Activated naive CD4-positive, alpha-beta T cell (primary cell): ENCODE results near the gene MS4A18.
A peak's percentile ranks its signal among the peaks of the same experiment; 100 is the strongest.

Source experiments
- DNase-seq, 4 experiments: peaks; one replicate each; lab custom pipeline; 2025; lab: John Stamatoyannopoulos, UW

MS4A18 gene

DNA sequence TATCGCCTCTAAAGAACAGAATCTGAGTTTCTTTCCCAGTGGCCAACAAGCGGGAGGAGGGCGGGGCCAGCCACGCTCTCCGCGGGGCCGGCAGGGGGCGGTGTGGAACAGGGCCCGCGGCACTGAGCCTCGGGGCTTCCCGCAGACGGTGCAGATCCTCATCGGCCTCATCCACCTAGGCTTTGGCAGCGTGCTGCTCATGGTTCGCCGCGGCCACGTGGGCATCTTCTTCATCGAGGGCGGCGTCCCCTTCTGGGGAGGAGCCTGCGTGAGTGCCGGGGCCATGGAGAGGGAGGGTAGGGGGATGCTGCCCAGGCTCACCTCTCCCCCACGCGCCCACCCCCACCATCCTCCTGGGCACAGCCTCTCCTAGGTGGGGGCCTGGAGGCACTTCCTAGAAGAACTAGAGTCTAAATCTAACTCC is 42.9 kb downstream of the MS4A18 start:
- DNase-seq = no peak

GRCh38 chr11:60768202-60768601 is 43.7 kb downstream of the MS4A18 start:
- no peak for DNase-seq

GRCh38 chr11:60769273-60769672 is 44.8 kb downstream of the MS4A18 start:
- no peak for DNase-seq

DNA sequence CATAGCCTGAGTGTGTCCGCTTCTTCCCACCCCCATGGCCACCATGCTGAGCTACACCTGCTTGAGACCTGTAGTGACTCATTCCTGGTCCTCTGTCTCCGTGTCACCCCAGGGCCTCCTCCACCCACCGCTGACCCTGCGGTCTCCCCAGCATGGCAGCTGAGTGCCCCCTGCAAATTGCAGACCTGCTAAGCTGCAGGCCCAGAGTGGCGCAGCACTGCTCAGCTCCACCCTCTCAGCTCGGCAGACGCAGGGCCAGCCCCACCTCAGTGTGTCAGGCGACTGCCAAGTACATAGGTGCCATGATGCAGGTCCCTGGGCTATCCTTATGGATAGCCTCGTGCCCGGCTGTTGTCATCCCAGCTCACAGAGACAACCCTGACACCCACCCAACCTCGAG is 45.3 kb downstream of the MS4A18 start:
- no peak for DNase-seq

DNA sequence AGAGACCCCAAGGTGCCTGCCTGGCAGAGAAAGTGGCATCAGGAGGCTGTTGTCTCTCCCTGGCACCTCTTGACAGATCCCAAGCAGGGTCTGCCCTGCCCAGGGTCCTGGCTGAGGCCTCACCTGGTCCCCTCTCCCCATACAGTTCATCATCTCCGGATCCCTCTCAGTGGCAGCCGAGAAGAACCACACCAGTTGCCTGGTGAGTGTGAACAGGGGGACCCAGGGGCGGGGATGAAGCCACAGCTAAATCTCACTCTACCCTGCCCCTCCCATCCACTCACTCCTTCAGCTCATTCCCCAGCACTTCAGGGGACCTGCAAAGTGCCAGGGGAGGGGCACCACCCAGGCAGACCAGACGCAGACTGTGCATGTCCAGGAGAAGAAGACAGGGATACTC is 46.6 kb downstream of the MS4A18 start:
- no peak for DNase-seq

GRCh38 chr11:60771879-60772525 is 47.5 kb downstream of the MS4A18 start:
- DNase-seq = no peak

DNA sequence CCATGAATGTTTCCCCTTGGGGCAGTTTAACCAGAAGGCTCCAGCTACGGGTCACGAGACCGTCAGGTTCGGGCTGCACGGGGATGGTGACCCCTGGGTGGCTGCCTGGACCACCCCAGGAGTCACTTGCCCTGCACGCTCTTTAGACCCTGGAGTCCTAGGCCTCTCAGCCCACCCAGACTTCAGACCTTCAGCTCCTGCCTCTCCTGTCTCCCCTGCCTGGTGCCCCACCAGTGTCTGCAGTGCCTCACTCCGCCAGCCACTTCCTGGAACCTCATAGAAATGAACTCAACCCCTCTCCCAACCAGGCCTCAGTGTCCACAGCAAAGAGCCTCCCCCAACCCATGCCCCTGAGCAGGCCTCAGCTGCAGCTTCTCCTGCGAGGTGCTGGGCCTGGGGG is 48.1 kb downstream of the MS4A18 start:
- DNase-seq = no peak

DNA sequence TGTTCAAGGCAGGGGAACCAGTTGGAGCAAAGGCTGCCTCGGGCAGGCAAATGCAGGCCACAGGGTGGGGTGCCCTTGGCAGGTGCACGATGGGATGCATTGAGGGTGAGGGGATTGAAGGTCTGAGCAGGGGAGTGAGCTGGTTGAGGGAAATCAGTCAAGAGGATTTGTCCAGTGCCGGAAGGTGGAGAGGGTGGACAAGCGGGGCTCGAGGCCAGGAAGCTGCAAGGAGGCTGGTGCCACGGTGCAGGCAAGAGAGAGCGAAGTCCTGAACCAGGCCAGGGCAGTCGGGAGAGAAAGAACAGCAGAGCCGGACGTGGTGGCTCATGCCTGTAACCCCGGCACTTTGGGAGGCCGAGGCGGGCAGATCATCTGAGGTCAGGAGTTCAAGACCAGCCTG is 50.2 kb downstream of the MS4A18 start:
- DNase-seq = no peak

GRCh38 chr11:60775420-60775961 is 51.0 kb downstream of the MS4A18 start:
- peak; percentile 40 to 73 (median 66) for DNase-seq

DNA sequence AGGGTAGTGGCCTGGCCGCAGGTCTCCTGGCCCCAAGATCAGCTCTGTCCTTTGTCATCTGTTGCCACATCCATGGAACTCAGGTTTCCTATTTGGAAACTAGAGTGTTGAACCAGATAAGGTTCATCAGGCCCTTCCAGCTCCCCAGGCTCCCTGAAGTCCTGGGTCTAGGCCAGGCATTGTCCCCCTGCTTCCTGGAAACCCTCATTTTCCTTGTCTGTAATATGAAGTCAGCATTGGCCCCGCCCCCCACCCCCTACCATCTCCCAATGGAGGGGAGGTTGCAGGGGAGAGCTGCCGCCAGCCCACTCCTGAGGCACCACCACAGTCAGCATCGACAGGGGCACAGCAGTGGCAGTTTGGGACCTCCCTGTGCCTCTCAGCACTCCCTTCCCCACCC is 51.6 kb downstream of the MS4A18 start:
- DNase-seq = no peak

GRCh38 chr11:60777106-60777505 is 52.6 kb downstream of the MS4A18 start:
- no peak for DNase-seq

- DNase-seq = no peak
Observed at GRCh38 chr11:60777572-60777971, 53.1 kb downstream of the MS4A18 start.

DNA sequence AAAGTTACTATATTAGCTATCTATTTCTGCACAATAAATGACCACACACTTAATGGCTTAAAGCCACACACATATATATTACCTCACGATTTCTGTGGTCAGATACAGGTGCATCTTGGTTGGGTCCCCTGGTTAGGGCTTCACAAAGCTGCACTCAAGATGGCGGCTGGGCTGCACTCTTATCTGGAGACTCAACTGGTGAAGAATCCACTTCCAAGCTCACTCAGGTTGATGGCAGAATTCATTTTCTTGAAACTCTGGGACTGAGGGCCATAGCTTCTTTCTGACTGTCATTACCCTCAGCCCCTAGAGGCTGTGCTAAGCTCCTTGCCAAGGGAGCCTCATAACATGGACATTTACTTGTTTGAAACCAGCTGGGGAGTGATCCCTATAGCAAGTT is 55.5 kb downstream of the MS4A18 start:
- DNase-seq = no peak

- DNase-seq = no peak
Observed at GRCh38 chr11:60780774-60781173, 56.3 kb downstream of the MS4A18 start.

DNA sequence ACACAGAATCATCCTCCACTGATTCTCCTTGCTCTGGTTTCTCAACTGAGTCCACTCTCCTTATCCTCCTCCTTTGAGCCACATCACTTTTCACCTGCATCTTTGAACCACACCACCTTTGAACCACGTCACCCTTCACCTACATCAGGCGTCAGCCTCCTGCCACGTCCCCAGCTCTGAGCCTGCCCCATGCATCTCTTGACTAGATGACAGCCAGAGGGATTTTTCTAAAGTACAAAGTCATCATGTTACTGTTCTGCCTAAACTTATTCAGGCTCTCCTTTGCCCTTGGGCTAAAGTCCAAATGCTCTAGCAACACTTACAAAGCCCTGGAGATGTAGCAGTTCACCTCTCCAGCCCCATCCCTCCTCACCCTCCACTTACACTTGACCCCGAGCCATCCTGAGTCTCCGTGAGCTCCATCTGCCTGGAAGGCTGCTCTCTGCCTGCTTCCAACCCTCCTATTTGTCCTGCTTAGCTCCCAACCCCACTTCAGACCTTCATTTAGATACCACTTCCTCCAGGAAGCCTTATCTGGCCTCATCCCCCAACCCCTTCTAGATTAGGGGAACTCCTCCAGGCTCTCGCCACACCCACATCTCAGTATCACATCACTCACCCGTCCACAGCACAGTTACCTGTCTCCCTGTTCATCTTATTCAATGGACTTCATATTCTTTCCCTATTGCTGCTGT is 56.9 kb downstream of the MS4A18 start:
- no peak for DNase-seq

DNA sequence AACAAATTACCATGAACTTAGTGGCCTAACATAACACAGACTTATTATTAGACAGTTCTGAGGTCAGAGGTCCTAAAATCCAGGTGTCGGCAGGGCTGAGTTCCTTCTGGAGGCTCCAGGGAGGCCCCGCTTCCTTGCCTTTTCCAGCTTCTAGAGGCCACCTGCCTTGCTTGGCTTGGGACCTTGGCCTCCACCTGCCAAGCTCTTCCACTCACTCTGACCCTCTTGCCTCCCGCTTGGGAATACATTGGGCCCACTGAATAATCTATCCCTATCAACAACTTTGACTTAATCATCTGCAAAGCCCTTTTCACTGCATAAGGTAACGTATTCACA is 57.4 kb downstream of the MS4A18 start:
- no peak for DNase-seq

DNA sequence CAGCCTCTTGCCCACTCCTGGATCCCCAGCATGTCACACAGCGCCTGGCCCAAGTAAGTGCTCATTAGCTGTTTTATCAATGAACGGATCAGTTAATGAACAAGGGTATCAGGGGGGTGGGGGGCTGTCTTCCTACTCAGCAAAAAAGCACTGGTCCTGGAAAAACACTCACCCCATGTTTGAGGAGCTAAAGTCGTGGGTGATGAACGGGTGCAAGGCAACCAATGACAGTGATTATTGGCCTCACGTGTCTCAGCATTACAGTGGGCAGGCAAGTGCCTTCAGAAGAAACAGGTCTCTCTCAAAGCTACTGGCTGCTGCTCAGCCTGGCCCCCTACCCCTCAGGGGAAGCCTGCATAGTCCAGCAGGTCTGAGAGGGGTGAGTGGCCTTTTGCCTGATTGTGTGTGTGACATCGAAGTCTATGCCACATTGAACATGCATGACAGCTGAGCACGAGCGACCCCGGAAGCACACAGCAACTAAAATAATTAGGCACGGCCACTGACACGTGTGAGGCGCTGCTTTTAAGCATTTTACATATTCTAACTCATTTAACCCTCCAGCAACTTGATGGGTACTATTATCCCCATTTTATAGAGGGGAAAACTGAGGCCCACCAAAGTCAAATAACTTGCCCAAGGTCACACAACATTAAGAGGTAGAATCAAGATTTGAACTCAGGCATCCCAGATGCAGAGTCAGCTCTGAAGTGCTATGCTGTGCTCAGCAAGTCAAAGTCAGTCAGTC is 58.0 kb downstream of the MS4A18 start:
- DNase-seq = no peak

- DNase-seq = no peak
Observed at GRCh38 chr11:60783141-60783484, 58.6 kb downstream of the MS4A18 start.

GRCh38 chr11:60783911-60784310 is 59.4 kb downstream of the MS4A18 start:
- DNase-seq = no peak

GRCh38 chr11:60785136-60785535 is 60.6 kb downstream of the MS4A18 start, which contains the start of gene MS4A10:
MS4A10 (plus strand) TSS chr11:60785333; CDS start chr11:60790336, 5,003 bp downstream.
- no peak for DNase-seq

DNA sequence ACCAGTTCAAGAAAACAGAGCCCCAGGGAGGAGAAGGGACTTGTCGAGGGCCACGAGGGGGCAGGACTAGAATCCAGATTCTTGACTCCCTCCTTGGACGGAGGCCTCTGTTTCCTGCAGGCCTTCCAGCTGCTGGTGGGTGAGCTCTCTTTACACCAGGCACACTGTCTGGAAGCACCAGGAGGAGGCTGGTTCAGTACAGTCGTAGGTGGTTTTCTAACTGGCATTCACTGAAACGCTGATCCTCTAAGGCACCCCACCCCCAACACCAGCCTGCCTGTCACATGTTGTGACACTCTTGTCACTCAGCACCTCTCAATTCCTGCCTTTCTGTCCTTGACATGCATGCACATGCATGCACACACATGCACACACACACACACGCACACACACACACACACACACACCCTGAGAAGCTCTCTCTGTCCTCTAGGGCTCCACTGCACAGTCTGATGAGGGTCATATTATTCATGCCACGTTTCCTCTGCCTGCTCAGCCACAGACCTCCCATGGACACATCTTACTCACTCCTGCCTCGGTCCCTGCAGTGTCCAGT is 61.4 kb downstream of the MS4A18 start:
- DNase-seq = no peak

DNA sequence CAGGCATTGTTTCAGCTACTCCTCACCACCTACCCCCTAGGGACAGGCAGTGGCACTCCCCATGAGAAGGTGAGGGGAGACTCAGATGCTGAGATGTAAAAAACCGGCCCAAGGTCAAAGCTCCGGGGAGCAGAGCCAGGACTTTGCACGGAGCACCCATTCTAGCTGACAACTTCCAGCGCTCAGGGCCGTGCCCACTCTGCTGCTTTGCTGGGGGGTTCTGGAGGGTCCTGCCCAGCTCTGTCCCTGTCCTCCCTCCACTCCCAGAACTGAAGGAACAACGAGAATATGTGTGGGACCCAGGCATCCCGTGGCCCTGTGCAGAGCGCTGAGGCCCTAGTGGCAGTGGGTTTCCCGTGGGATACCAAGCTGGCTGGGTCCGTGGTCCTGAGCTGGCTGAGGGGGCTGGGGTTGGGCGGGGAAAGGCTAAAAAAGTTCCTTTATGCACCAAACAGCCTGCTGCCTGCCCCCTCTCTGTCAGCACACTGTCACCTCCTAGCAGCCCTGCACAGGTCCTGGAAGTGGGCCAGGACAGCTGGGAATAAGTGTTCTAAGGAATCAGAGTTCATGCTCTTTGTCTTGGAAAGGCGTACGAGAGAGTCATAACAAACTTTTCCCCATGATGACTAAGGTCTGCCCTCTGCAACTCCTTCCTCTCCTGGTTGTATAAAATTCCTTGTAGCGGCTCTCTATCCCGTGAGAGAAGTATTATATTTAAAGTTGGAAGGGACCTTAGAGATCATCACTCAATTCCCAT is 62.5 kb downstream of the MS4A18 start:
- no peak for DNase-seq
